H1 (cell line): ENCODE results near the gene OR11A1.

Experiments
- CEBPB ChIP-seq: IDR thresholded peaks from 2 replicates; pipeline ENCODE4 v1.6.1; 2012; ENCODE audit warnings: low read depth, low read length
- EZH2 ChIP-seq: fragments of 200-600 bp; sonication (generic); IDR thresholded peaks from 2 replicates; pipeline ENCODE4 v1.7.1; 2012; ENCODE audit warnings: low read depth, mild to moderate bottlenecking, moderate library complexity, low read length, inconsistent platforms; ENCODE audit not compliant: severe bottlenecking
- FOSL1 ChIP-seq: IDR thresholded peaks from 2 replicates; pipeline ENCODE4 v1.6.1; 2011; ENCODE audit warnings: mild to moderate bottlenecking, low read depth, low read length, moderate library complexity; ENCODE audit not compliant: insufficient read depth
- HDAC2 ChIP-seq, 2 experiments: fragments of 300-600 bp in 1 of 2; sonication (generic) in 1 of 2; IDR thresholded peaks; 2 replicates each; pipeline ENCODE4 v1.6.1; 2011 to 2012; ENCODE audit warnings: low read depth in 2 of 2, low read length in 2 of 2, mild to moderate bottlenecking in 2 of 2, moderate library complexity in 2 of 2, borderline replicate concordance in 1 of 2, inconsistent platforms in 1 of 2
- POLR2AphosphoS5 ChIP-seq: IDR thresholded peaks from 2 replicates; pipeline ENCODE4 v1.6.1; 2011; ENCODE audit warnings: low read depth, low read length
- SIX5 ChIP-seq: IDR thresholded peaks from 2 replicates; pipeline ENCODE4 v1.6.1; 2011; ENCODE audit warnings: mild to moderate bottlenecking, low read depth, low read length
- SP1 ChIP-seq: IDR thresholded peaks from 2 replicates; pipeline ENCODE4 v1.6.1; 2011; ENCODE audit warnings: low read depth, low read length
- TF ChIP-seq, protein P1 (sequence below), 3 experiments: IDR thresholded peaks; 1 replicate in 2 of 3; 2 replicates in 1 of 3; pipeline versions ENCODE4 v1.5.1 to v1.6.1; 2011; ENCODE audit warnings: low read length in 3 of 3, mild to moderate bottlenecking in 3 of 3, inconsistent platforms in 2 of 3, low read depth in 1 of 3, moderate library complexity in 1 of 3; ENCODE audit not compliant: insufficient read depth in 1 of 3; ENCODE audit errors: control extremely low read depth in 1 of 3
- TF ChIP-seq, protein P2 (sequence below): IDR thresholded peaks from 2 replicates; pipeline ENCODE4 v1.6.1; 2012; ENCODE audit warnings: inconsistent platforms

DNA sequence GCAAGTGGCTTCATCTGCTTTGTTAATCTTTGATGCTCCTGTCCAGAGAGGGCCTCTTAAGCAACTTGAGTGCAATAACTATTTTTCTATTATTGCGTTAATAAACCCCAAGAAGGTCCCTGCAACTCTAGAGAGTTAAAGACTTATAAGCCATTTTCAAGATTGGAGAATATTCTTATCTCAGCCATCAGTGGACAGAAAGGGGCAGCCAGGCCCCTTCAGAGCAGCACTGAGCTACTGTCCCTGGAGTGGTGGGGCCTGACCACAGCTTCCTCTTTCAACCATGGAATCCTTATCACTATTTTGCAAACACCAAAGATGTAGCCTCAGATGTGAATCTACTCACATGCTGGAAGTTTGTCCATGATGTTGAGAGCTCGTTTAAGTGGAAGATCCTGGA, 33.7 kb upstream of the OR11A1 start:
- TF ChIP-seq POLR2AphosphoS5, result no peak
- TF ChIP-seq, protein P1, sequence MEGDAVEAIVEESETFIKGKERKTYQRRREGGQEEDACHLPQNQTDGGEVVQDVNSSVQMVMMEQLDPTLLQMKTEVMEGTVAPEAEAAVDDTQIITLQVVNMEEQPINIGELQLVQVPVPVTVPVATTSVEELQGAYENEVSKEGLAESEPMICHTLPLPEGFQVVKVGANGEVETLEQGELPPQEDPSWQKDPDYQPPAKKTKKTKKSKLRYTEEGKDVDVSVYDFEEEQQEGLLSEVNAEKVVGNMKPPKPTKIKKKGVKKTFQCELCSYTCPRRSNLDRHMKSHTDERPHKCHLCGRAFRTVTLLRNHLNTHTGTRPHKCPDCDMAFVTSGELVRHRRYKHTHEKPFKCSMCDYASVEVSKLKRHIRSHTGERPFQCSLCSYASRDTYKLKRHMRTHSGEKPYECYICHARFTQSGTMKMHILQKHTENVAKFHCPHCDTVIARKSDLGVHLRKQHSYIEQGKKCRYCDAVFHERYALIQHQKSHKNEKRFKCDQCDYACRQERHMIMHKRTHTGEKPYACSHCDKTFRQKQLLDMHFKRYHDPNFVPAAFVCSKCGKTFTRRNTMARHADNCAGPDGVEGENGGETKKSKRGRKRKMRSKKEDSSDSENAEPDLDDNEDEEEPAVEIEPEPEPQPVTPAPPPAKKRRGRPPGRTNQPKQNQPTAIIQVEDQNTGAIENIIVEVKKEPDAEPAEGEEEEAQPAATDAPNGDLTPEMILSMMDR (IDR thresholded peaks at IDR 0.05; ENCODE audit: control extremely low read depth in 1 of 3, insufficient read depth in 1 of 3, low read depth in 1 of 3, low read length in 3 of 3), result no peak
- no peak for TF ChIP-seq HDAC2 (IDR thresholded peaks at IDR 0.05; ENCODE audit: borderline replicate concordance in 1 of 2, low read depth in 2 of 2, low read length in 2 of 2)
- TF ChIP-seq EZH2, result no peak
- TF ChIP-seq FOSL1, result no peak
- TF ChIP-seq SIX5, result no peak
- TF ChIP-seq CEBPB, result no peak
- TF ChIP-seq SP1, result no peak
- TF ChIP-seq, protein P2, sequence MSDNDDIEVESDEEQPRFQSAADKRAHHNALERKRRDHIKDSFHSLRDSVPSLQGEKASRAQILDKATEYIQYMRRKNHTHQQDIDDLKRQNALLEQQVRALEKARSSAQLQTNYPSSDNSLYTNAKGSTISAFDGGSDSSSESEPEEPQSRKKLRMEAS, result no peak
